SK-N-SH (cell line): ENCODE results near the gene TCFL5.

Experiments used
- CTCF ChIP-seq: fragments of 200-600 bp; sonication (generic); IDR thresholded peaks from 2 replicates; pipeline ENCODE4 v1.6.1; 2017; ENCODE audit warnings: antibody characterized with exemption, mild to moderate bottlenecking, moderate library complexity
- ELF1 ChIP-seq: IDR thresholded peaks from 2 replicates; pipeline ENCODE4 v1.4.0; 2012
- EP300 ChIP-seq, 2 experiments: IDR thresholded peaks; 2 replicates each; pipeline versions ENCODE4 v1.4.0 to v1.6.1; 2012; ENCODE audit warnings: borderline replicate concordance in 1 of 2, low read depth in 1 of 2, low read length in 1 of 2
- FOSL2 ChIP-seq: IDR thresholded peaks from 2 replicates; pipeline ENCODE4 v1.4.0; 2012; ENCODE audit warnings: low read depth, mild to moderate bottlenecking, moderate library complexity, borderline replicate concordance
- GATA2 ChIP-seq: sonication (generic); formaldehyde crosslinking; IDR thresholded peaks from 2 replicates; pipeline ENCODE4 v1.5.0; 2020; ENCODE audit warnings: mild to moderate bottlenecking, missing genetic modification reagents
- JUND ChIP-seq: IDR thresholded peaks from 2 replicates; pipeline ENCODE4 v1.4.0; 2012
- MXI1 ChIP-seq: IDR thresholded peaks from 2 replicates; pipeline ENCODE4 v1.6.1; 2012; ENCODE audit warnings: mild to moderate bottlenecking, low read depth, low read length, improper control_type of control experiment
- POLR2AphosphoS5 ChIP-seq: IDR thresholded peaks from 2 replicates; pipeline ENCODE4 v1.6.1; 2012; ENCODE audit warnings: low read depth, low read length
- RXRA ChIP-seq: IDR thresholded peaks from 2 replicates; pipeline ENCODE4 v1.4.0; 2012; ENCODE audit warnings: low read depth, mild to moderate bottlenecking, borderline replicate concordance
- SIN3A ChIP-seq: IDR thresholded peaks from 2 replicates; pipeline ENCODE4 v1.6.1; 2012; ENCODE audit warnings: low read depth, mild to moderate bottlenecking, low read length, moderate library complexity, borderline replicate concordance
- TF ChIP-seq, protein P1 (sequence below): IDR thresholded peaks from 2 replicates; pipeline ENCODE4 v1.6.1; 2012; ENCODE audit warnings: mild to moderate bottlenecking, low read depth, low read length, moderate library complexity
- TF ChIP-seq, protein P2 (sequence below): IDR thresholded peaks from 2 replicates; pipeline ENCODE4; 2012

GRCh38 chr20:62792182-62792939, 69.3 kb downstream of the TCFL5 start:
- no peak for TF ChIP-seq SIN3A
- no peak for TF ChIP-seq CTCF
- no peak for TF ChIP-seq EP300 (IDR thresholded peaks at IDR 0.05; ENCODE audit: borderline replicate concordance in 1 of 2, low read depth in 1 of 2, low read length in 1 of 2)
- TF ChIP-seq POLR2AphosphoS5: no peak
- TF ChIP-seq ELF1: no peak
- no peak for TF ChIP-seq RXRA
- TF ChIP-seq, protein P1, sequence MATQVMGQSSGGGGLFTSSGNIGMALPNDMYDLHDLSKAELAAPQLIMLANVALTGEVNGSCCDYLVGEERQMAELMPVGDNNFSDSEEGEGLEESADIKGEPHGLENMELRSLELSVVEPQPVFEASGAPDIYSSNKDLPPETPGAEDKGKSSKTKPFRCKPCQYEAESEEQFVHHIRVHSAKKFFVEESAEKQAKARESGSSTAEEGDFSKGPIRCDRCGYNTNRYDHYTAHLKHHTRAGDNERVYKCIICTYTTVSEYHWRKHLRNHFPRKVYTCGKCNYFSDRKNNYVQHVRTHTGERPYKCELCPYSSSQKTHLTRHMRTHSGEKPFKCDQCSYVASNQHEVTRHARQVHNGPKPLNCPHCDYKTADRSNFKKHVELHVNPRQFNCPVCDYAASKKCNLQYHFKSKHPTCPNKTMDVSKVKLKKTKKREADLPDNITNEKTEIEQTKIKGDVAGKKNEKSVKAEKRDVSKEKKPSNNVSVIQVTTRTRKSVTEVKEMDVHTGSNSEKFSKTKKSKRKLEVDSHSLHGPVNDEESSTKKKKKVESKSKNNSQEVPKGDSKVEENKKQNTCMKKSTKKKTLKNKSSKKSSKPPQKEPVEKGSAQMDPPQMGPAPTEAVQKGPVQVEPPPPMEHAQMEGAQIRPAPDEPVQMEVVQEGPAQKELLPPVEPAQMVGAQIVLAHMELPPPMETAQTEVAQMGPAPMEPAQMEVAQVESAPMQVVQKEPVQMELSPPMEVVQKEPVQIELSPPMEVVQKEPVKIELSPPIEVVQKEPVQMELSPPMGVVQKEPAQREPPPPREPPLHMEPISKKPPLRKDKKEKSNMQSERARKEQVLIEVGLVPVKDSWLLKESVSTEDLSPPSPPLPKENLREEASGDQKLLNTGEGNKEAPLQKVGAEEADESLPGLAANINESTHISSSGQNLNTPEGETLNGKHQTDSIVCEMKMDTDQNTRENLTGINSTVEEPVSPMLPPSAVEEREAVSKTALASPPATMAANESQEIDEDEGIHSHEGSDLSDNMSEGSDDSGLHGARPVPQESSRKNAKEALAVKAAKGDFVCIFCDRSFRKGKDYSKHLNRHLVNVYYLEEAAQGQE: no peak
- TF ChIP-seq FOSL2: no peak
- TF ChIP-seq, protein P2, sequence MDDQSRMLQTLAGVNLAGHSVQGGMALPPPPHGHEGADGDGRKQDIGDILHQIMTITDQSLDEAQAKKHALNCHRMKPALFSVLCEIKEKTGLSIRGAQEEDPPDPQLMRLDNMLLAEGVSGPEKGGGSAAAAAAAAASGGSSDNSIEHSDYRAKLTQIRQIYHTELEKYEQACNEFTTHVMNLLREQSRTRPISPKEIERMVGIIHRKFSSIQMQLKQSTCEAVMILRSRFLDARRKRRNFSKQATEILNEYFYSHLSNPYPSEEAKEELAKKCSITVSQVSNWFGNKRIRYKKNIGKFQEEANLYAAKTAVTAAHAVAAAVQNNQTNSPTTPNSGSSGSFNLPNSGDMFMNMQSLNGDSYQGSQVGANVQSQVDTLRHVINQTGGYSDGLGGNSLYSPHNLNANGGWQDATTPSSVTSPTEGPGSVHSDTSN: no peak
- TF ChIP-seq JUND: no peak
- no peak for TF ChIP-seq MXI1
- no peak for TF ChIP-seq GATA2
